CD4-positive, alpha-beta T cell treated with Interleukin-6 at 100 ng/mL for 8 hours (primary cell): ENCODE results near the gene RNF14.
"Not testable (repeated sequence)": the region's sequence is repeated elsewhere in the genome, so short reads cannot be mapped to it uniquely, and the experiment has no call there.

Source experiments
- DNase-seq: peaks from one replicate; pipeline ENCODE4 v3.0.0-alpha.2; 2020; ENCODE audit warnings: mixed read lengths, low spot score

The RNF14 gene, protein sequence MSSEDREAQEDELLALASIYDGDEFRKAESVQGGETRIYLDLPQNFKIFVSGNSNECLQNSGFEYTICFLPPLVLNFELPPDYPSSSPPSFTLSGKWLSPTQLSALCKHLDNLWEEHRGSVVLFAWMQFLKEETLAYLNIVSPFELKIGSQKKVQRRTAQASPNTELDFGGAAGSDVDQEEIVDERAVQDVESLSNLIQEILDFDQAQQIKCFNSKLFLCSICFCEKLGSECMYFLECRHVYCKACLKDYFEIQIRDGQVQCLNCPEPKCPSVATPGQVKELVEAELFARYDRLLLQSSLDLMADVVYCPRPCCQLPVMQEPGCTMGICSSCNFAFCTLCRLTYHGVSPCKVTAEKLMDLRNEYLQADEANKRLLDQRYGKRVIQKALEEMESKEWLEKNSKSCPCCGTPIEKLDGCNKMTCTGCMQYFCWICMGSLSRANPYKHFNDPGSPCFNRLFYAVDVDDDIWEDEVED

DNA sequence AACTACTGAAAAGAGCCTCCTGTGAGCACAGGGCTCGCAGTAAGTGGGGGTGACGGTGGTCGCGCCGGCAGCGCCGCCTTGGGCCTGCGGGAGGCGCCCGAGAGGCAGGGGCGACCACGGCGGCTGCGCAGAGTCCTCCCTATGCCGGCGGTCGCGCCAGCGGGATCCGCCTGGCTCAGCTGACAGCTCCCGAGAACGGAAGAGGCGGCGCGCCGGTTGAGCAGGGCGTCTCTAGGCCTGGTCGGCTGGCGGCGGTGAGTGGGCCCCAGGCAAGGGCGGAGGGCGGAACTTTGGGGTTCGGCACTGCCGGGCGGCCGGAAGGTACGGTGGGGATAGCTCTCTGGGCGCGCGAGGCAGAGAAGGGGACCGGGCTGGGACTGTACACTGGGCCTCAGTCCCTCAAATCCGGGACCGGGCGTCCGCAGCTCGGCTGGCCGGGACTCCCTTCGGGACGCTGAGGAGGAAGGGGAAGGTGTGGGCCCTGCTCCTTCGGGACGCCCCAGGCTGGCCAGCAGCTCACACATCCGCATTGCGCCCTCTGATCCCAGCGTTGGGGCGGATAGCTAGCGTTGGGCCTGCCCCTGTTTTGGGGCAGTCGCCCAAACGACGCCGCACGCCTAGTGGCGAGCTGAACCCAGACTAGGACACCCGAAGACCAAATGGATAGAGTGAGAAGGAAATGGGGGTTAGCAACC lies at the start of gene RNF14:
Gene RNF14, plus strand, starts transcription at position 192 of the 695 bp plus-strand sequence. CDS start 4,484 bp downstream, outside the sequence.
- peak; percentile 95 for DNase-seq

DNA sequence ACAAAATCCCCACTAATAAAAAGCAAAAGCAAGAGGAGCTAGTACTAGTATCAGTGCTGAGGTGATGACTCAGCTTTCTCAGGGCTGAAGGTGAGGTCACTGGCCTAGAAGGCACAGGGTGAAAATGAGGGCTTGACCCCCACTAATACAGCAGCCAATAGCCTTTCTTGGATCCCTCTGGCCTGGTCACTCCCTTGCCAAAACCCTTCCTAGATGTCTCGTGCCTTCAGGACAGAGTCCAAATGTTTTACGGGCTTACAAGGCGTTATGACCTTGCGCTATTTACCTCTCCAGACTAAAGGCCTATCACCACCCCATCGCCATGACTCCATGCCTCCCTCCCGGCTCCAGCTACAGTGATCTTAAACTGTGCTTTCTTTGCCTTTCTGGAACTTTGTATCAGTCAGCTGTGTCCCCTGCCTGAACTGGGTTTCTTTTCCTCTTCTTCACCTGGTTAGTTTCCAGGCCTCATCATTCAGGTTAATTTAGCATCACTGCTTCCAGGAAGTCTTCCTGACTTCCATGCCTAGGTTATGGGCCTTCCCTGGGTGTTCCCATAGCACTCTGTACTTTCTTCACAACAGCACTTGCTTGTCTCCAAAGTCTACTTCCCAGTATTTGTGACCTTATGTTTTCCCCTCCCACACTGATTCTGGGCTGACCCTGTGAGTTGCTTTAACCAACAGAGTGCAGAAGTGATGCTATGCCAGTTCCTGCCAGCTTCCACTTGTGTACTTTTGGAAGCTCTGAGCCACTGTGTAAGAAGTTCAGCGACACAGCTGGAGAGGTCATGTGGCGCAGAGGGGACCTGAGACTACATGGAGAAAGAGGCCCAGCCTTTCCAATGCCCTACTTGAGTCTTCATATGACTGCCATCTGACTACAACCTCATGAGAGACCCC lies 49.4 kb upstream of the RNF14 start:
- no peak for DNase-seq

DNA sequence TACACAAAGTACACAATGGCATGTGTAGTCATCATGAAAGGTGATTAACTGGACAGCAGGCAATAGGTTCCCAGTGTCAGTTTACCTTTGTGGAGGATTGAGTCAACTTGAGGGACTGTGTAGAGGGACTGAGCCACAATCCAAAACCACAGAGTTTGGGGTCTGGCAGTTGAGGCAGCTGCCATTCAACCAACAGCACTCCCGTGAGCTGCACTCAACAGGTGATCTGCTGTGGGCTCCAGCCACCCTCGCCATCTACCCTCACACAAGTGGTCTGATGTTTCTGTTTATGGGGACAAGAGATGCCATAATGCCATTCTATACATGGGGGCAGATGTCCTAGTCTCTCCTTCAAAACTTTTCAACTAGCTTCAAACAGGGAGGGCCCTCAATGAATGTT lies 48.1 kb upstream of the RNF14 start:
- DNase-seq, result no peak

DNA sequence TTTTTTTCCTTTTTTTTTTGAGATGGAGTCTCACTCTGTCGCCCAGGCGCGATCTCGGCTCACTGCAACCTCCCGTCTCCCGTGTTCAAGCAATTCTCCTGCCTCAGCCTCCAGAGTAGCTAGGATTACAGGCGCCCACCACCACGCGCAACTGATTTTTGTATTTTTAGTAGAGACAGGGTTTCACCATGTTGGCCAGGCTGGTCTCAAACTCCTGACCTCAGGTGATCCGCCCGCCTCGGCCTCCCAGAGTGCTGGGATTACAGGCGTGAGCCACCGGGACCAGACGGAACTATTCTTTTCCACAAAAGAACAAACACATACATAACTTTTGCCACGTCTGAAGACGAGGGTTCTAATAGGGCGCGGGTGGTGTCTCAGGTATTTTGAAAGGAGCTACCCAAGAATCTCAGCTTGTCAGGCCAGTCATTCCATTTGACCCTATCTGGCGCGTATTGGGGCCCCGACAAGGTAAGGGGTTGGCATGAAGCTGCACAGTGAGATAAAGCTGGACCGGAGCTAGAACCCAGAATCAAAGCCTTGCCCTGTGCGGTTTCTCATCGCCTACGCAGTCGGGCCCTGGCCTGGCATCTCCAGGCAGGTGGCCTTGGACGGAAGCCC lies 46.0 kb upstream of the RNF14 start:
- not testable (repeated sequence) for DNase-seq

DNA sequence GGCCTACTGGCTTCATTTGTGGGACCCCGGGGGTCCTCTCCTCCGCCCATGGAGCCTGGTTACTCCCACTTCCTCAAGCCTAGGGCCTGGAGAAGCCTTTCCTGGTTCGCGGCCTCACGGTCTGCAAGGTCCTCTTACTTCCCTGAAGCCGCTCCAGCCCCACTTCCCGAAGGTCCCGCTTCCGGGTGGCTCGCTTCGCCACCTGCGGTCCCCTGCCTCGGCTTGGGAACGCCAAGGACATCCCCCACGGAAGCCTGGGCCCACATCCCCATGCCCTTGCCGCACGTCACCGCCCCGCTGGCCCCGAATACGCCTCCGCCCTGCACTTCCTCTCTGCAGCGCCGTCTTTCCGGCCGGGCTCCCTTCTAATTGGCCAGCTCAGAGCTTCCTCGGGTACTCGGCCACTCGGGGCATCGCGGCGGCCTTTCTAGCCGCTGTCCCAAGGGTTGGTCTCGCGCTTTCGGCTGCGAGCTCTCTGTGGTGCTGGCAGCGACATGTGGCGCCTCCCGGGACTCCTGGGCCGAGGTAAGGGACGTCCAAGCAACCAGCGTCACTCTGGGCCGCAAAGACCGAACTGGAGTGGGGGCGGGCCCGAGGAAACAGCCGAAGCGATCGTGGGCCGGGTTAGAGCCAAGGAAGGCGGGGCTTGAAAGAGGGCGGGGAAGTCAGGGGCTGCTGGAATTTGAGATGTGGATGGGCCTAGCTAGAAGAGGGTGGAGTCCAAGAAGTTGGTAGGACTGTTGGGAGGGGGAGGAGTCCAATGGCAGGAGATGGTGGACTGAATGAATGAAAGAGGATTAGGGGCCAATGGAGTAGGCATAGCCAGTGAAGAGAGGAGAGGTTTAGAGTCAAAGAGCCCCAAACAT lies 45.2 kb upstream of the RNF14 start, which contains the start of gene DELE1:
Gene DELE1, plus strand, starts transcription at position 424 of the 866 bp plus-strand sequence. Its CDS starts 71 bp downstream, at position 495.
- DNase-seq, result peak; percentile 88

DNA sequence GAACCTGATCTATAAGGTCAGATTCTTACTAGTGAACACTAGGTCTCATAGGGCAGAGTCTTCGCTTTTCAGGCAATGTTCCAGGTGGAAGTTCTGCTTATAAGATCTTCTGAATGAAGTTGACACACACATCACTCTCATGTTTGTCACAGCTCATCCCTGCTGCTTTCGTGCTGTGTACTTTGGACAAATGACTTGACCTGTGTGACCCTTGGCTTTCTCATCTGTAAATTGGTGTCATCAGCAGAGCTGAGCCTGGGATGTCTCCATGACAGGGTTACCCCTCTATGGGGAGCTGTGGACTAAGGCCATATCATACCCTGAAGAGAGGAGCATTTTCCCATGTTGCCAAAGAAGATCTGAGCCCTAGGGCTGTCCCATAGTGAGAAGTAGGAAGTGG lies 42.5 kb upstream of the RNF14 start:
- DNase-seq, result no peak

DNA sequence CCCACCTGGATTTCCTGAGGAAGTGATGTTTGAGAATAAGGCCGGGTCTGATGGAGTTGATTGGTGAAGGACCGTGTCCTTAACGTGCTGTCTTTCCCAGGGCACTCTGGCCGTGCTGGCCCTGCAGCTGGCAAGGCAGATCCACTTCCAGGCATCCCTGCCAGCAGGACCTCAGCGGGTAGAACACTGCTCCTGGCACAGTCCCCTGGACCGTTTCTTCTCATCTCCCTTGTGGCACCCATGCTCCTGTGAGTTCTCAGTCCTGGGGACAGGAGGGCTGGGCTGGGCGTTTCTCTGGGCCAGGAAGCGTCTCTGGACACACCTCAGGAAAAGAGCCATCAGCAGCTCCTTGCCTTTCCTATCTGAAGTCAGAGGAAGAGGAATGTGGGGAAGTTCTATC lies 40.9 kb upstream of the RNF14 start:
- DNase-seq, result no peak

DNA sequence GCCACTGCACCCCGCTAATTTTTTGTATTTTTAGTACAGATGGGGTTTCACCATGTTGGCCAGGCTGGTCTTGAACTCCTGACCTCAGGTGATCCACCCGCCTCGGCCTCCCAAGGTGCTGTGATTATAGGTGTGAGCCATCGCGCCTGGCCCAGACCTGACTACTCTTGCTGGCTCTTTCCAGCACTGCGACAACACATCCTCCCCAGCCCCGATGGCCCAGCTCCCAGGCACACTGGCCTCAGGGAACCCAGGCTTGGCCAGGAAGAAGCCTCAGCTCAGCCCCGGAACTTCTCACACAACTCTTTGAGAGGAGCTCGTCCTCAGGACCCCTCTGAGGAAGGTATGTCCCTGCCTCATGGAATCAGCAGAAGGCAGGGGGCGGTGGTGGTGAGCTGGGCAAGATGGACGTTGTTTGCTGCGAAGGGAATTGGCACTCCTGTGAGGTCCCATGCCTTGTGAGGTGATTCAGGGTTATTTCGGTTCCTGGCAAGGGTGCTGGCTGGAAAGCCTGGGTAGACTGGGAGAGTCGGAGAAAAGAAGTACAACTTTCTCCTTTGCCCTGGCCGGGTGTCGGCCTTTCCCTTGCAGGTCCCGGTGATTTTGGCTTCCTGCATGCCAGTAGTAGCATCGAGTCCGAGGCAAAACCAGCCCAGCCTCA lies 39.4 kb upstream of the RNF14 start:
- DNase-seq, result no peak

DNA sequence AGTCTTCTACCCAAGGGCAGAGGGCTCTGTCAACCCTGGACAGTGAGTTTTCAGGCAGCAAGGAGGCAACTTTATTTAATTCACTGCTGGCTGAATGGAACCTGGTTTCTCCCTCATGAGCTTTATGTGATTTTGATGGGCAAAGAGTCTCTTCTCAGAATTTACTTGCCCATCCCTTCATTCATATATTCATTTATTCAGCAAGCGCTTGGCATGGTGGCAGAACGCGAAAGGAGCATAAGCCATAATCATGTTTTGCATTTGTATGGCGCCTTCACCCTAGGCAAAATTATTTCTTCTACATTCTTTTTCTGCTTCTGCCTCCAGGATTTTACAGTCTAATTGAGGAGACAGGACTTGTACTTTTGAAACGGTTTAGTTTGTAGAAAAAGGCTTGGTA lies 37.2 kb upstream of the RNF14 start:
- no peak for DNase-seq

DNA sequence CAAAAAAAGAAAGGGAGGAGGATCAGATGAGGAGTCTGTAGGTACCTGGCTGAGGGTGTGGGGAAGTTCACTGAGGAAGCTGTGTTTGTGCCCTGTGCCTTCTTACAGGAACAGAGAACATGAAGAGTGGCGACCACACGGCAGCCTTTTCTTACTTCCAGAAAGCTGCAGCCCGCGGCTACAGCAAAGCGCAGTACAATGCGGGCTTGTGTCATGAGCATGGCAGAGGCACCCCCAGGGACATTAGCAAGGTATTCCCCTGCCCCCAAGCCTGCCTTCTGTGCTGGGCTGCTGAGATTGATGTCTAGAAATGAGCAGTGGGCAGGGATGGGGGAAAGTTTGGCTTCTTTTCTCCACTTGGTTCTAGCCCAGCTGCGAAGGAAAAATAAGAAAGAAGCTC lies 35.8 kb upstream of the RNF14 start:
- DNase-seq, result no peak

DNA sequence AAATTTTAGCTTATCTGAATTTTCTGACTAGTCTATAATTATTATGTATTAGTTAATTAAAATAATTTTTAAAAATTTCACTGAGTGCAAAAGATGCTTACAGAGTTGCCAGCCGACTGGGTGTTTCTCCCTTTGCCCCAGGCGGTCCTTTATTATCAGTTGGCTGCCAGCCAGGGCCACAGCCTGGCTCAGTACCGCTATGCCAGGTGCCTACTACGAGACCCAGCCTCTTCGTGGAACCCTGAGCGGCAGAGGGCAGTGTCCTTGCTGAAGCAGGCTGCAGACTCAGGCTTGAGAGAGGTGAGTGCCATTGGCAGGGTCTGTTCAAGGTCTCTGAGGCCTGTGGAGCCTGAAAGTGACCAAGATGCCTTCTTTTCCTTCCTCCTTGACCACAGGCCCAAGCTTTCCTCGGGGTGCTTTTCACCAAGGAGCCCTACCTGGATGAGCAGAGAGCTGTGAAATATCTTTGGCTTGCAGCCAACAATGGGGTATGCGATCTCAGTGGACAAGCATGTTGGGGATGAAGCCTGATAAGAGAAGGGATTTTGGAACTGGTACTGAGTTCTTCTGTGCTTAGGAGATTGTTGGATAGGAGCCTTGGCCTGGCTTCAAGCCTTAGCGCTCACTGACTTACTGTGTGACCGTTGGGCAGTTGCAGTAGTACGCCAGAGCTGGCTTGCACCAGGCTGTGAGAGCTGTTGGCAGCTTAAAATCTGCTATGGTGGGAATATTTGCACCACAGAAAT lies 34.6 kb upstream of the RNF14 start:
- no peak for DNase-seq

DNA sequence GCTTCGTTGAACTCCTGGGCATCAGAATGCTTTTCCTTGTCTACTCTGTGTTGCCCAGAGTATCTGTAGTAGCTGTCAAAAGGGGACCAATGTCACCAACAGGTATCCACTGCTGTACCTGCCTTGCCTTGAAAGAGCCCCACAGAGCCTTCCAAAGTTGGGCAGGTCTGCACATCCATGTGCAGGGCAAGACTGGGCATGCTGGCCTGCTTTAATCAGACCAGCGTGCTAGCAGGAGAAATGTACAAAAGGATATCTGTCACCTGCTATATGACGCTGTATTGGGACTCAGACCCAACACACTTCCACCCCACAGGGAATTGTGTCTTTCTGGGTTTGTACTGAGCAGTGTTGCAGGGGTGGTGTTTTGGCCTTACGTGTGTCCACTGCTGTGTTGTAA lies 33.4 kb upstream of the RNF14 start:
- DNase-seq, result no peak

DNA sequence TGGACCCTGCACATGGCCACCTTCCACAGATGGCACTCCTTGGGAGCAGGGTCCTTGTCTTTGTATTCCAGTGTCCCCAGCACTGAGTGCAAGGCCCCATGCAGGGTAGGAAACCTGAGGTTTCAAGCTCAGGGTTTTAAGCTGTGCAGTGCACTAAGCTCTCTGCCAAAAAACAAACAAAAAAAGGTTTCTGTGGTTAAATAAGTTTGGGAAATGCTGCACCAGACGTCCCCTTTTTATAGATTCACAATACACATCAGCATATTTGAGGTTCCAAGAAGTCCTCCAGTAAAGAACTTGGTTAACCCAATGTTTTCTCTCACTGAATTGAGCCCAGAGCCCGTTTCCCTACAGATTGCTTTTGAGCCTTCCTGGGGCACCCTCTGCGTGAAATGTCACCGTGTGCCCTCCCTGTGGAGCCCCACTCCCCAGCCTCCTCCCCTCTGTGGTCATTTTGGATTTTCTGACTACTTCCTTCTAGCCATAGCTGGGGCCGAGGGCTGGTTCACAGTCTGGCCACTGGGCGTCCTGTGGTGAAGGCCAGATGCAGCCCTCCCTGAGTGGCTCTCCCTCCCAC lies 28.1 kb upstream of the RNF14 start:
- DNase-seq, result no peak

DNA sequence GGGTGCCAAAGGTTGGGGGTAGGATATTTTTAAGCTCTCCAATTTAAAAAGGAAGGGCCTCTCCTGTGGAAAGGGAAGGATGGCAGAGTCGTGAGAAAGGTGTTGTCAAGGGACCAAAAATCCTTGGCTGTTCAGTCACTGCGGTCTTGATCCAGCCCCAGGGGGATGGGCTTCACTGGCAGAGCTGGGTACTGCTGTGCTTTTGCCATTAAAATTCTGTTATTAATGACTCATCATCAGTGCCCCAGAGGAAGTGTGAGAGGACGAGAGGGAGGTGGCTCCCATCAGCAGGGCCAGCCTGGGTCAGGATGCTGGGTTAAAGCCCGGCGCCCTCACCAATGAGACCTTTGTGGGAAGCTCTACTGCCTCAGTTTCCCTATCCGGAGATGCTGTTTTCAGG lies 27.6 kb upstream of the RNF14 start:
- no peak for DNase-seq

DNA sequence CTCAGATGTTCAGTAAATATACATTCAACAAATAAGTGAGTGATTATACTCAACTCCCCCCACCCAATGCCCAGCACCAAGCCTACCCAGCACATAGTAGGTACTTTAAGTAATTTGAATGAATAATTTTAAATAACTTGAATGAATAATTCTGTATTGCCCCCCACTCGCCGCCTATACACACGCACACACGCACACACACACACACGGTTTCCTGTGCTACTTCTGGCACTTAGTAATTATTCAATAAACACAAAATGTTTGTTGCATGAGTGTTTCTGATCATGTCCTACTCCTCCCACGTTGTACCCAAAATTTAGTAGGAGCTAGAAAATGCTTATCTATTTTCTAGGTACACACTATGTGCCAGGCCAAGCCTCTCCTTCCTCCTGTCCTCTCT lies 27.1 kb upstream of the RNF14 start:
- no peak for DNase-seq

DNA sequence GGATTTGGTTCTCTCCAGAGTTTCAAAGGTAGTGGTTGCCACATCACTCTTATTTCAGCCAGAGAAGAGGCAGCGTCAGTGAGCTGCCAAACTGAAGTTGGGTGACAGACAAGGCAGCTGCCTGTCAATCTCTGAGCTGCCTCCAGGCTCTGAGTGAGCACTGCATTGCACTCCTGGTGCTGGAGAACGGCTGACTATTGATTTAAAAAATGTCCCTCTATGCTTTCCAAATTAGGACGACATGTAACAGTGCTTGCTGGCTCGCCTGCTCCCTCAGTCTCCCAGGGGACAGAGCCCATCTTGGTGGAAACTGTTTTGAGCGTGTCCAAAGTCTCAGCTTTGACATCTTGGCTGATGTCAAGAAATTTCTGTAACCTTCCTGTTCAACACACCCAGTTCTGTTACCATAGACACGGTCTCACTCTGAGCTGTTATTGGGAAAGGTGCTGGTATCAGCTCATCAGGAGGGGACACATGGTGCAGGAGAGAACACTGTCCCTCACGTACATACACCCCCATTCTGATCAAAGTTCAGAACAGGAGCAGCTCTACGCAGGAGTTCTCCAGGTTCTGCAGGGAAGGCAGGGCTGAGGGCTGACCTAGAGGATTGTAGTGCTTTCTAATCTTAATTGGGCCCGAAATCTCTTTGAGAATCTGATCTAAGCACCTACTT lies 26.6 kb upstream of the RNF14 start:
- no peak for DNase-seq

DNA sequence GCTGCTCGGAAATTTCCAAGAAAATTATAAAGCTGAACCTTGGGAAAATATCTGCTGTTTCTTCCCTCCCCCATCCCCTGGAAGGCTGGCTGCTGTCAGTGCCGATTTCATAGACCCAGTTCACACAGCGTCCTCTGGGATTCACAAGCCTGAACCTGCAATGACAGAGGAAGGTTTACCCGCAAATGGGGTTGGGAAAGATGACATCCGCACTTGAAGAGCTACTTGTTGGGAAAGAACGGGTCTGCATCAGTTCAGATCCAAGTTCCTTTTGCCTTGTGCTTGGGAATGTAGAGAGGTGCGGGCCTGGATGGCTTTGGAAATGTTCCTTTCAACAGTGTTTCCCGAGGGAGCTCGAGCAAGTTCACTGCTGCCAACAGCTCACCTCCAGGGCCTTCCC lies 24.8 kb upstream of the RNF14 start:
- no peak for DNase-seq

DNA sequence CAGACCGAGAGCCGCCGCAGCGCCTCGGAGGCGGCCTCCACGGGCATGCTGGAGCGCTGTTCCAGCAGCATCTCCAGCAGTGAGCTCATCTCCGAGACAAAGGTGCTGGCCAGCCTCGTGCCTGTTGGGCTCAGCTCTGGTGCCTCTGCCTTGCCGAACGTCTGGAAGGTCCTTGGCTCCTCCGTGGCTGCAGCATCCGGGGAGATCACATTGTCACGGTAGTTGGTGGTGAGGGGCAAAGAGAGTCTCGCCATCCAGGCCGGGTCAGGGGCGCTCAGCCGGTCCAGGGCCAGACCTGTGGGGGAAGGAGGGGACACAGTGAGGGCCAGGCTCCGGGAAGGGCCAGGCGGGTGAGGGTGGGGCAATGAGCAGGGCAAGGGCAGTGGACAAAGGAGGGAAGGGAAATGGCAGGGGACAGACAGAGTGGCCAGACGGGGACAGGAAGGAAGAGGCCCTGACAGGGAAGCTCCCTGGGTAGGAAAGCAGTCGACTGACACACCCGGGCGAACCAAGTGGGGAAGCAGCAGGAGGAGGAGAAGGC lies 23.3 kb upstream of the RNF14 start:
- DNase-seq, result no peak
